HCT116 (cell line): Measurements from ENCODE around the gene IGIP. TPM values are rescaled to one million over a fixed set of nuclear protein-coding genes. Genes with fewer than 3 reads are reported as not detected.

Experiments
- ATAC-seq: fragments of 200-7000 bp; cut with Tn5 transposase; 2 replicates; pipeline ENCODE4 v1.9.1; 2020; ENCODE audit warnings: mild to moderate bottlenecking, moderate library complexity
- BruUV-seq: library from RNA; stranded (reverse); fragments of 400-500 nt; replicated peaks from 2 replicates; lab custom pipeline; 2021; lab: Mats Ljungman, UMichigan
- CTCF ChIA-PET: fragments of 300-600 bp; sonication (Branson Sonifier 250); formaldehyde crosslinking; loops from one replicate; lab custom pipeline; 2021; ENCODE audit warnings: antibody characterized with exemption; lab: Charles Lee
- POLR2A ChIA-PET: fragments of 300-600, 350-600 bp; sonication (Branson Sonifier 250); formaldehyde crosslinking; loops from one replicate; lab custom pipeline; 2021; ENCODE audit warnings: antibody characterized with exemption; lab: Charles Lee
- RAD21 ChIA-PET, 2 experiments: fragments of 300-600 bp; sonication (Branson Sonifier 250); formaldehyde crosslinking; loops; one replicate each; lab custom pipeline; 2023; ENCODE audit warnings: low total read pairs in 2 of 2; ENCODE audit not compliant: uncharacterized antibody in 2 of 2, unreplicated experiment in 2 of 2, low non-redundant PET in 1 of 2; lab: Charles Lee
- DNase-seq: peaks from one replicate; pipeline ENCODE4 v3.0.0-alpha.2; 2010; ENCODE audit warnings: low read depth, low spot score
- H2AFZ ChIP-seq: fragments of 200-600 bp; shearing (Covaris generic), sonication (generic); 2 replicates; pipeline ENCODE4 v1.6.1; 2017; ENCODE audit warnings: low read depth, mixed run types, mixed read lengths, antibody characterized with exemption, low read length; ENCODE audit not compliant: poor library complexity, severe bottlenecking
- H3K27ac ChIP-seq: 2 replicates; pipeline ENCODE4 v1.5.1; 2012; ENCODE audit warnings: low read depth, low read length
- H3K27me3 ChIP-seq: fragments of 200-600 bp; sonication (generic); 2 replicates; pipeline ENCODE4 v1.6.1; 2016; ENCODE audit warnings: mixed run types, low read length, mixed read lengths; ENCODE audit not compliant: insufficient read depth
- H3K36me3 ChIP-seq, 2 experiments: fragments of 200-500 bp in 1 of 2; fragments of 200-600 bp in 1 of 2; sonication (Bioruptor generic) in 1 of 2; sonication (generic) in 1 of 2; 2 replicates each; pipeline versions ENCODE4 v1.5.1 to v1.6.1; 2014 to 2016; ENCODE audit warnings: low read length in 2 of 2, inconsistent platforms in 1 of 2, mixed read lengths in 1 of 2, mixed run types in 1 of 2; ENCODE audit not compliant: insufficient read depth in 2 of 2, control insufficient read depth in 1 of 2
- H3K4me1 ChIP-seq, 2 experiments: fragments of 200-600 bp in 1 of 2; sonication (generic) in 1 of 2; 2 replicates each; pipeline versions ENCODE4 v1.5.1 to v1.6.1; 2012 to 2017; ENCODE audit warnings: low read length in 2 of 2, inconsistent platforms in 1 of 2, mild to moderate bottlenecking in 1 of 2, mixed read lengths in 1 of 2, mixed run types in 1 of 2, moderate library complexity in 1 of 2; ENCODE audit not compliant: insufficient read depth in 2 of 2, control insufficient read depth in 1 of 2
- H3K4me2 ChIP-seq: fragments of 200-600 bp; sonication (generic); 2 replicates; pipeline ENCODE4 v1.6.1; 2017; ENCODE audit warnings: mixed run types, low read length, mixed read lengths
- H3K4me3 ChIP-seq, 2 experiments: fragments of 200-600 bp in 1 of 2; sonication (generic) in 1 of 2; replicated peaks in 1 of 2; 2 replicates each; pipeline ENCODE4 v1.5.1; 2011 to 2016; ENCODE audit warnings: low read length in 2 of 2, control low read depth in 1 of 2, low read depth in 1 of 2, mild to moderate bottlenecking in 1 of 2, mixed read lengths in 1 of 2, mixed run types in 1 of 2
- H3K79me2 ChIP-seq: fragments of 200-600 bp; sonication (generic); 2 replicates; pipeline ENCODE4 v1.6.1; 2017; ENCODE audit warnings: mild to moderate bottlenecking, mixed run types, low read length, moderate library complexity, mixed read lengths; ENCODE audit not compliant: insufficient read depth
- H3K9ac ChIP-seq: fragments of 200-600 bp; sonication (generic); 2 replicates; pipeline ENCODE4 v1.6.1; 2016; ENCODE audit warnings: low read length, mixed read lengths
- H3K9me2 ChIP-seq: fragments of 200-600 bp; sonication (generic), shearing (Covaris generic); 2 replicates; pipeline ENCODE4 v1.6.1; 2017; ENCODE audit warnings: mixed run types, mild to moderate bottlenecking, moderate library complexity; ENCODE audit not compliant: insufficient read depth
- H3K9me3 ChIP-seq, 2 experiments: fragments of 200-500 bp in 1 of 2; fragments of 200-600 bp in 1 of 2; sonication (Bioruptor generic) in 1 of 2; sonication (generic) in 1 of 2; 2 replicates each; pipeline ENCODE4 v1.6.1; 2014 to 2017; ENCODE audit warnings: low read length in 2 of 2, mixed read lengths in 2 of 2, inconsistent platforms in 1 of 2, low read depth in 1 of 2, mild to moderate bottlenecking in 1 of 2, mixed run types in 1 of 2, moderate library complexity in 1 of 2; ENCODE audit not compliant: control insufficient read depth in 1 of 2, insufficient read depth in 1 of 2
- H4K20me1 ChIP-seq: fragments of 200-600 bp; sonication (generic), shearing (Covaris generic); 2 replicates; pipeline ENCODE4 v1.6.1; 2017; ENCODE audit warnings: mixed run types, mild to moderate bottlenecking, moderate library complexity; ENCODE audit not compliant: insufficient read depth
- EZH2phosphoT487 ChIP-seq: fragments of 200-600 bp; IDR thresholded peaks from 2 replicates; pipeline ENCODE4 v1.6.1; 2018; ENCODE audit warnings: antibody characterized with exemption, borderline replicate concordance
- JUND ChIP-seq: IDR thresholded peaks from 2 replicates; pipeline ENCODE4 v1.6.1; 2012
- POLR2AphosphoS5 ChIP-seq: IDR thresholded peaks from 2 replicates; pipeline ENCODE4 v1.6.1; 2011; ENCODE audit warnings: mild to moderate bottlenecking, low read depth, low read length, moderate library complexity
- SP1 ChIP-seq: IDR thresholded peaks from 2 replicates; pipeline ENCODE4 v1.6.1; 2012; ENCODE audit warnings: low read depth
- TCF7L2 ChIP-seq: IDR thresholded peaks from 2 replicates; pipeline ENCODE4 v1.7.0; 2011; ENCODE audit warnings: borderline replicate concordance, inconsistent platforms; ENCODE audit not compliant: insufficient read depth, insufficient read length; ENCODE audit errors: extremely low read depth
- YY1 ChIP-seq: IDR thresholded peaks from 2 replicates; pipeline ENCODE4 v1.6.1; 2011; ENCODE audit warnings: low read length, low read depth, moderate library complexity, mild to moderate bottlenecking; ENCODE audit not compliant: insufficient replicate concordance; ENCODE audit errors: extremely low read depth
- ZFX ChIP-seq: fragments of 450-650 bp; IDR thresholded peaks from 2 replicates; pipeline ENCODE4 v1.6.1; 2017
- intact Hi-C: fragments of 100-400 bp; cut with micrococcal nuclease; formaldehyde crosslinking; loops from 2 replicates; pipeline ENCODE4 v1.10.0; 2022
- total RNA-seq: library from RNA; stranded (reverse); gene quantifications from one replicate; pipeline ENCODE4 v1.2.1, GENCODE V29; 2021; ENCODE audit not compliant: unreplicated experiment
- TF ChIP-seq, protein P1 (sequence below): IDR thresholded peaks from 2 replicates; pipeline ENCODE4 v1.6.1; 2011; ENCODE audit warnings: mild to moderate bottlenecking, low read length, moderate library complexity; ENCODE audit not compliant: insufficient replicate concordance; ENCODE audit errors: extremely low read depth

Gene IGIP
- total RNA-seq, 1 experiment from 2014 or later = 5.2 TPM

- BruUV-seq = no TSS peak
Observed at GRCh38 chr5:140113699-140114263, 12.0 kb upstream of the IGIP start, which contains the start of gene PURA. TSS of gene PURA (plus strand) at chr5:140114109. CDS start at chr5:140114182, 73 bp downstream.

More at GRCh38 chr5:140113699-140114263, 12.0 kb upstream of the IGIP start, which contains the start of gene PURA:
- no peak within 1 kb of the TSS for H2AFZ ChIP-seq
- H3K27me3 ChIP-seq = no peaks in the 10 kb centered on the region
- ATAC-seq (peak; percentile 98), DNase-seq (peak; percentile 75)
- ChIA-PET POLR2A (no interaction called here), CTCF (interaction anchor here (1.2 kb wide), 1 partner anchor 30 kb away, joined by 3 read pairs; no protein-coding TSS in a partner anchor), RAD21 (no interaction called here)
- peak within 1 kb of the TSS; percentile 62 to 64 for H3K4me3 ChIP-seq
- no peak for TF ChIP-seq EZH2phosphoT487
- TF ChIP-seq POLR2AphosphoS5 = peak; percentile 83
- no peak for TF ChIP-seq SP1
- TF ChIP-seq, protein P1, sequence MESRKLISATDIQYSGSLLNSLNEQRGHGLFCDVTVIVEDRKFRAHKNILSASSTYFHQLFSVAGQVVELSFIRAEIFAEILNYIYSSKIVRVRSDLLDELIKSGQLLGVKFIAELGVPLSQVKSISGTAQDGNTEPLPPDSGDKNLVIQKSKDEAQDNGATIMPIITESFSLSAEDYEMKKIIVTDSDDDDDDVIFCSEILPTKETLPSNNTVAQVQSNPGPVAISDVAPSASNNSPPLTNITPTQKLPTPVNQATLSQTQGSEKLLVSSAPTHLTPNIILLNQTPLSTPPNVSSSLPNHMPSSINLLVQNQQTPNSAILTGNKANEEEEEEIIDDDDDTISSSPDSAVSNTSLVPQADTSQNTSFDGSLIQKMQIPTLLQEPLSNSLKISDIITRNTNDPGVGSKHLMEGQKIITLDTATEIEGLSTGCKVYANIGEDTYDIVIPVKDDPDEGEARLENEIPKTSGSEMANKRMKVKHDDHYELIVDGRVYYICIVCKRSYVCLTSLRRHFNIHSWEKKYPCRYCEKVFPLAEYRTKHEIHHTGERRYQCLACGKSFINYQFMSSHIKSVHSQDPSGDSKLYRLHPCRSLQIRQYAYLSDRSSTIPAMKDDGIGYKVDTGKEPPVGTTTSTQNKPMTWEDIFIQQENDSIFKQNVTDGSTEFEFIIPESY = peak; percentile 97
- TF ChIP-seq TCF7L2 = peak; percentile 15
- TF ChIP-seq ZFX = peak; percentile 29; the same call in 1 of the 2 replicates
- peak; percentile 71 for TF ChIP-seq YY1
- TF ChIP-seq JUND = no peak
- peaks cover 4 to 31% of the 10 kb centered on the region in 2 experiments; a peak in 3 of 4 replicates for H3K4me1 ChIP-seq
- no peaks in the 10 kb centered on the region for H4K20me1 ChIP-seq
- peak within 1 kb of the TSS; percentile 91 for H3K4me2 ChIP-seq
- peak within 1 kb of the TSS; percentile 60 for H3K27ac ChIP-seq
- H3K9me3 ChIP-seq = no peaks in the 10 kb centered on the region
- H3K9me2 ChIP-seq = no peaks in the 10 kb centered on the region
- peak within 1 kb of the TSS; percentile 69 for H3K9ac ChIP-seq
- peaks cover 70% of the 10 kb centered on the region for H3K79me2 ChIP-seq
- intact Hi-C loops = no loop called here
- no peaks in the 10 kb centered on the region for H3K36me3 ChIP-seq
